Activated CD4-positive, CD25-positive, alpha-beta regulatory T cell treated with anti-CD3 and anti-CD28 coated beads, Interleukin-2, amount 50 U/mL, for 24 hours (primary cell): ENCODE data around the gene CCDC187.

ENCODE experiments used
- ATAC-seq, 2 donors: fragments of 150-1000 bp; cut with Tn5 transposase; one replicate each; pipeline ENCODE4 v1.10.0; 2021; ENCODE audit warnings: mild to moderate bottlenecking in 1 of 2, moderate library complexity in 1 of 2

CCDC187 gene

GRCh38 chr9:136251264-136252115, 52.4 kb downstream of the CCDC187 start:
- no peak for ATAC-seq

- no peak for ATAC-seq
Observed at GRCh38 chr9:136250676-136251075, 53.2 kb downstream of the CCDC187 start.

- ATAC-seq: no peak
Observed at GRCh38 chr9:136249877-136250559, 53.9 kb downstream of the CCDC187 start.

- ATAC-seq: no peak
Observed at GRCh38 chr9:136248951-136249876, 54.7 kb downstream of the CCDC187 start.

GRCh38 chr9:136247947-136248637, 55.8 kb downstream of the CCDC187 start:
- ATAC-seq: no peak

GRCh38 chr9:136247551-136247916, 56.4 kb downstream of the CCDC187 start:
- no peak for ATAC-seq

- ATAC-seq: no peak
Observed at GRCh38 chr9:136246849-136247550, 56.9 kb downstream of the CCDC187 start.

- peak; percentile 60 to 64 for ATAC-seq
Observed at GRCh38 chr9:136245219-136246150, 58.4 kb downstream of the CCDC187 start, which contains the start of gene QSOX2. Gene QSOX2, minus strand, starts transcription at chr9:136245812. Its CDS starts 9 bp downstream, at chr9:136245803.

- ATAC-seq: no peak
Observed at GRCh38 chr9:136244969-136245218, 59.0 kb downstream of the CCDC187 start.

GRCh38 chr9:136244122-136244968, 59.5 kb downstream of the CCDC187 start:
- peak; percentile 71 to 77 for ATAC-seq

- ATAC-seq: no peak
Observed at GRCh38 chr9:136243631-136244030, 60.3 kb downstream of the CCDC187 start.

- ATAC-seq: no peak
Observed at GRCh38 chr9:136242918-136243525, 60.9 kb downstream of the CCDC187 start.

GRCh38 chr9:136242248-136242647, 61.6 kb downstream of the CCDC187 start:
- no peak for ATAC-seq

- no peak for ATAC-seq
Observed at GRCh38 chr9:136241542-136241941, 62.4 kb downstream of the CCDC187 start.

- ATAC-seq: no peak
Observed at GRCh38 chr9:136240941-136241340, 63.0 kb downstream of the CCDC187 start.

GRCh38 chr9:136239983-136240330, 63.9 kb downstream of the CCDC187 start:
- no peak for ATAC-seq

- no peak for ATAC-seq
Observed at GRCh38 chr9:136239135-136239982, 64.5 kb downstream of the CCDC187 start.

GRCh38 chr9:136238342-136238732, 65.6 kb downstream of the CCDC187 start:
- ATAC-seq: no peak
